ENCODE measurements around the gene APLP1. TPM values are rescaled to one million over a fixed set of nuclear protein-coding genes. Genes with fewer than 3 reads are reported as not detected.

Gene APLP1
- total RNA-seq, 3 donors from 2014 or later, result 2.6 to 4.2 (median 3.3) TPM

GRCh38 chr19:35843676-35844481, 24.5 kb upstream of the APLP1 start:
- no peaks in the 10 kb centered on the region for H3K36me3 ChIP-seq
- H3K4me1 ChIP-seq, result no peaks in the 10 kb centered on the region
- peaks cover 3 to 59% of the 10 kb centered on the region in 2 donors for H3K27me3 ChIP-seq
- DNase-seq (ENCODE audit: low spot score in 2 of 2), result no peak
- TF ChIP-seq POLR2AphosphoS5 (IDR thresholded peaks at IDR 0.05) (no peak), POLR2A (IDR thresholded peaks at IDR 0.05) (no peak)
- TF ChIP-seq, protein P1, sequence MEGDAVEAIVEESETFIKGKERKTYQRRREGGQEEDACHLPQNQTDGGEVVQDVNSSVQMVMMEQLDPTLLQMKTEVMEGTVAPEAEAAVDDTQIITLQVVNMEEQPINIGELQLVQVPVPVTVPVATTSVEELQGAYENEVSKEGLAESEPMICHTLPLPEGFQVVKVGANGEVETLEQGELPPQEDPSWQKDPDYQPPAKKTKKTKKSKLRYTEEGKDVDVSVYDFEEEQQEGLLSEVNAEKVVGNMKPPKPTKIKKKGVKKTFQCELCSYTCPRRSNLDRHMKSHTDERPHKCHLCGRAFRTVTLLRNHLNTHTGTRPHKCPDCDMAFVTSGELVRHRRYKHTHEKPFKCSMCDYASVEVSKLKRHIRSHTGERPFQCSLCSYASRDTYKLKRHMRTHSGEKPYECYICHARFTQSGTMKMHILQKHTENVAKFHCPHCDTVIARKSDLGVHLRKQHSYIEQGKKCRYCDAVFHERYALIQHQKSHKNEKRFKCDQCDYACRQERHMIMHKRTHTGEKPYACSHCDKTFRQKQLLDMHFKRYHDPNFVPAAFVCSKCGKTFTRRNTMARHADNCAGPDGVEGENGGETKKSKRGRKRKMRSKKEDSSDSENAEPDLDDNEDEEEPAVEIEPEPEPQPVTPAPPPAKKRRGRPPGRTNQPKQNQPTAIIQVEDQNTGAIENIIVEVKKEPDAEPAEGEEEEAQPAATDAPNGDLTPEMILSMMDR (IDR thresholded peaks at IDR 0.05), result no peak
- no peak overlapping the region for H3K4me3 ChIP-seq
- no peak overlapping the region for H3K27ac ChIP-seq
- intact Hi-C loops (cut with DNase I; ENCODE audit: low total_unique reads), result no loop called here
- H3K9me3 ChIP-seq, result peaks cover 6% of the 10 kb centered on the region in 2 donors

DNA sequence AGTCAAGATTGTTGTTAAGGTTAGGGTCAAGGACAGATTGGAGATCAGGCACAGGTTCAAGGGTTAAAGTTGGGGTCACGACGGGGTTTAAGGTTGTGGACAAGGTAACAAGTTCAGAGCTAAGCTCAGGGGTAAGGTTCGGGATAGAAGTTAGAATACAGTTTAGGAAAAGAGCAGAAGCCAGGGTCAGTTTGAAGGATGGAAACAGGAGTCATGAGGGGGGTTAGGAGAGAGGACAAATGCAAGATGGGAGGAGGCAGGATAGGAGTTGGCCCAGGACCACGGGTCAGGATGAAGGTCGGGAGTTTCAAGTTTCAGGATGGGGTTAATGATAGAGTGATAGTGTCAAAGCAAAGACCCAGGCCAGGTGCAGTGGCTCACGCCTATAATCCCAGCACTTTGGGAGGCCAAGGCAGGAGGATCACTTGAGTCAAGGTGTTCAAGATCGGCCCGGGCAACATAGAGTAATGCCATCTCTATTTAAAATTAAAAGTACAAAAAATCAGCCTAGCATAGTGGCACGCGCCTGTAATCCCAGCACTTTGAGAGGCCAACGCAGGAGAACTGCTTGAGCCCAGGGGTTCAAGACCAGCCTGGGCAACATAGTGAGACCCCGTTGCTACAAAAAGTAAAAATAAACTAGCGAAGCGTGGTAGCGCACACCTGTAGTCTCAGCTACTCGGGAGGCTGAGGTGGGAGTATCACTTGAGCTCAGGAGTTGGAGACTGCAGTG, 23.7 kb upstream of the APLP1 start:
- Histone ChIP-seq H3K4me1 (no peaks in the 10 kb centered on the region), H3K27me3 (peaks cover 3 to 66% of the 10 kb centered on the region in 2 donors), H3K27ac (no peak overlapping the region), H3K36me3 (no peaks in the 10 kb centered on the region), H3K4me3 (peak overlapping the region in 1 of 3 donors; percentile 60), H3K9me3 (no peaks in the 10 kb centered on the region)
- intact Hi-C loops (cut with DNase I; ENCODE audit: low total_unique reads), result loop anchor here (5.0 kb wide), 1 partner anchor 1013 kb away; no protein-coding TSS in a partner anchor
- TF ChIP-seq POLR2AphosphoS5 (IDR thresholded peaks at IDR 0.05), result no peak
- no peak for DNase-seq (ENCODE audit: low spot score in 2 of 2)

- DNase-seq (ENCODE audit: low spot score in 2 of 2), result no peak
- Histone ChIP-seq H3K4me3 (peak overlapping the region in 2 of 3 donors; percentile 42 to 60), H3K27me3 (peaks cover 3 to 70% of the 10 kb centered on the region in 2 donors)
Measured at GRCh38 chr19:35845215-35846037, 22.9 kb upstream of the APLP1 start.

DNA sequence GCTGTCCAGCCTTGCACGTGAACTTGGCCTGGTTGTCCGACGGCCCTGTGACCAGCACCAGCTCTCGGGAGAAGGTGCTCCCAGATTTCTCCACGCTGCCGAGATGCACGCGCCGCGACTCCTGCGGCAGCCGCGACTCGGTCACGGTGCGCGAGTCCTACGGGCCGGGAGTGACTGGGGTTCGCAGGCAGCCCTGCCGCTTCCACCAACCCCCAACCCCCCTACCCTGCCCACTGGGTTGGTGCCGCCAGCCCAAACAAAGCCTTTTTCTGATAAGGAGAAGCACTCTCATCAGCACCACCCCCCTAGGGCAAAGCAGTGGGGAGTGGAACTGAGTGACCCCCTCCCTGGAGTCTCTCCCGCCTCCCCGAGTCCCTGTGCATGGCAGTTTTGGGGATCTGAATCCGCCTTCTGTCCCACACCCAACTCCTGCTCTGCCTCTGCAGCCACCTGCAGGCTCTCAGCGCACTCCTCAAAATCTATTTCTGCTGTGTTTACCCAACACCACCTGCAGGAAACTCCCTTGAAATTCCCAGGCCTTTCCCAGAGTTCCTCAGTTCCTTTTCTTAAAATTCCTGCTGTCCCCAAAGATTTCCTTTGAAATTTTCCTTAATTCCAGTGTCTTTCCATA, 22.2 kb upstream of the APLP1 start:
- Histone ChIP-seq H3K4me1 (no peaks in the 10 kb centered on the region), H3K27ac (no peak overlapping the region), H3K27me3 (peaks cover 3 to 73% of the 10 kb centered on the region in 2 donors), H3K9me3 (no peaks in the 10 kb centered on the region), H3K36me3 (no peaks in the 10 kb centered on the region), H3K4me3 (peak overlapping the region in 2 of 3 donors; percentile 42 to 60)
- intact Hi-C loops (cut with DNase I; ENCODE audit: low total_unique reads), result loop anchor here (5.0 kb wide), 1 partner anchor 1011 kb away; no protein-coding TSS in a partner anchor
- no peak for DNase-seq (ENCODE audit: low spot score in 2 of 2)
- TF ChIP-seq POLR2AphosphoS5 (IDR thresholded peaks at IDR 0.05), result no peak
- TF ChIP-seq, protein P1 (IDR thresholded peaks at IDR 0.05), result no peak
- TF ChIP-seq POLR2A (IDR thresholded peaks at IDR 0.05), result no peak

More at GRCh38 chr19:35845215-35846037, 22.9 kb upstream of the APLP1 start:
- TF ChIP-seq POLR2AphosphoS5 (IDR thresholded peaks at IDR 0.05) (no peak), POLR2A (IDR thresholded peaks at IDR 0.05) (no peak)
- TF ChIP-seq, protein P1 (IDR thresholded peaks at IDR 0.05), result no peak
- Histone ChIP-seq H3K27ac (no peak overlapping the region), H3K4me1 (no peaks in the 10 kb centered on the region), H3K9me3 (no peaks in the 10 kb centered on the region), H3K36me3 (no peaks in the 10 kb centered on the region)
- intact Hi-C loops (cut with DNase I; ENCODE audit: low total_unique reads), result loop anchor here (5.0 kb wide), 1 partner anchor 1012 kb away; no protein-coding TSS in a partner anchor

DNA sequence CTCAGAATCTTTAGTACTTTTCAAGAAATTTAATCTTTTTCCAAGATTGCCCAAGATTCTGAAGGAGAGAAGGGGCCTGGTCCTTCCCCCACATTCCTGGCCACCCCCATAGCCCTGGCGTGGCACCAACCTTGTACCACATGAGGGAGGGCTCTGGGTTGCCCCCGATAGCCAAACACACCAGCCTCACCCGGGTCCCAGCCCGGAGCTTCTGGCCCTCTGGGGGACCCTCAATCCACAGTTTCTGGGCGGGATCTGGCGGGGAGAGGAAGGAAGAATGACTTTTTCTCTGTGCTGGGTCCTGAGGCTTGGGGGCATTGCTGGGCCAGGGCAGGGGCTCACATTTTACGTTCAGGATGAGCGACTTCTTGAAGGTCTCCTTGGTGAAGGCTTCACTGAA, 20.5 kb upstream of the APLP1 start:
- H3K36me3 ChIP-seq, result no peaks in the 10 kb centered on the region
- no peaks in the 10 kb centered on the region for H3K9me3 ChIP-seq
- H3K27ac ChIP-seq, result no peak overlapping the region
- H3K4me3 ChIP-seq, result no peak overlapping the region
- TF ChIP-seq POLR2A (IDR thresholded peaks at IDR 0.05) (no peak), POLR2AphosphoS5 (IDR thresholded peaks at IDR 0.05) (no peak)
- TF ChIP-seq, protein P1 (IDR thresholded peaks at IDR 0.05), result no peak
- DNase-seq (ENCODE audit: low spot score in 2 of 2), result no peak
- intact Hi-C loops (cut with DNase I; ENCODE audit: low total_unique reads), result loop anchor here (5.0 kb wide), 1 partner anchor 1009 kb away; no protein-coding TSS in a partner anchor
- no peaks in the 10 kb centered on the region for H3K4me1 ChIP-seq
- peaks cover 3 to 71% of the 10 kb centered on the region in 2 donors for H3K27me3 ChIP-seq
